GM12873 (cell line): ENCODE data around the gene PDK1.

Experiments
- TF ChIP-seq, protein P1 (sequence below): IDR thresholded peaks from 2 replicates; pipeline ENCODE4 v1.5.1; 2012; ENCODE audit warnings: low read depth, mild to moderate bottlenecking, moderate library complexity, low read length, control low read depth; ENCODE audit not compliant: insufficient read depth; ENCODE audit errors: missing control alignments

The PDK1 gene

DNA sequence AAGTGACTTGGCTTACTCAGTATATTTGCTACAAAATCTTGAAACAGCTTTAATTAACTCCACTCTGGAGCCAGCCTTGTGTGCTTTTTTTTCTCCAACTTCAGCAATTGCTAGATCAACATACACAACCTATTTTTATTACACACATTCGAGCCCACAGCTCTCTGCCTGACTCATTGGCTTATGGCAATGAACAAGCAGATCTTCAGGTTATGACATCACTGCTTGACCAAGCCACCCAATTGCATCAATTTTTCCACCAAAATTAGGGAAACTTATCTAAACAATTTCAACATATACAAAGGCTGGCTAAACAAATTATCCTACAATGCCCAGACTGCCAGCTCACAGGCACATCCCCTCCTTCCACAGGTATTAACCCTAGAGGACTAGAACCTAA, 39.6 kb upstream of the PDK1 start:
- TF ChIP-seq, protein P1, sequence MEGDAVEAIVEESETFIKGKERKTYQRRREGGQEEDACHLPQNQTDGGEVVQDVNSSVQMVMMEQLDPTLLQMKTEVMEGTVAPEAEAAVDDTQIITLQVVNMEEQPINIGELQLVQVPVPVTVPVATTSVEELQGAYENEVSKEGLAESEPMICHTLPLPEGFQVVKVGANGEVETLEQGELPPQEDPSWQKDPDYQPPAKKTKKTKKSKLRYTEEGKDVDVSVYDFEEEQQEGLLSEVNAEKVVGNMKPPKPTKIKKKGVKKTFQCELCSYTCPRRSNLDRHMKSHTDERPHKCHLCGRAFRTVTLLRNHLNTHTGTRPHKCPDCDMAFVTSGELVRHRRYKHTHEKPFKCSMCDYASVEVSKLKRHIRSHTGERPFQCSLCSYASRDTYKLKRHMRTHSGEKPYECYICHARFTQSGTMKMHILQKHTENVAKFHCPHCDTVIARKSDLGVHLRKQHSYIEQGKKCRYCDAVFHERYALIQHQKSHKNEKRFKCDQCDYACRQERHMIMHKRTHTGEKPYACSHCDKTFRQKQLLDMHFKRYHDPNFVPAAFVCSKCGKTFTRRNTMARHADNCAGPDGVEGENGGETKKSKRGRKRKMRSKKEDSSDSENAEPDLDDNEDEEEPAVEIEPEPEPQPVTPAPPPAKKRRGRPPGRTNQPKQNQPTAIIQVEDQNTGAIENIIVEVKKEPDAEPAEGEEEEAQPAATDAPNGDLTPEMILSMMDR, result no peak

DNA sequence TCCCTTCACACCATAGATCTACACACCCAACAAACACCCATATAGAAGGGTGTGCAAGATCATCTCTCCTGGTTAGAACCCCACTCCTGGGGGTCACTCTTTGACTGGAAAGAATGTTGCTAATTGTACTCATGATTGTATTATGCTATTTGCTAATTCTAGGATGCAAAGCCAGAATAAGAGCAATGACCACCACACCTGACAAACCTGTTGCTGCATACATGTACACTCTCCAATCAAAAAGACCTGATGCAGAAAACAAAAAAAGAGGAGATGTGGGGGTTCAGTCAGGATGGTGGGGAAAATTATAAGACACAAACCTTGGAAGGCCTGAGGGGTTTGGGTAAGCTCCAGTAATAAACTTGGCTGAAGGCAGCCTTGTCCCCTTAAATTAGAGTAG, 36.9 kb upstream of the PDK1 start:
- TF ChIP-seq, protein P1, result no peak

DNA sequence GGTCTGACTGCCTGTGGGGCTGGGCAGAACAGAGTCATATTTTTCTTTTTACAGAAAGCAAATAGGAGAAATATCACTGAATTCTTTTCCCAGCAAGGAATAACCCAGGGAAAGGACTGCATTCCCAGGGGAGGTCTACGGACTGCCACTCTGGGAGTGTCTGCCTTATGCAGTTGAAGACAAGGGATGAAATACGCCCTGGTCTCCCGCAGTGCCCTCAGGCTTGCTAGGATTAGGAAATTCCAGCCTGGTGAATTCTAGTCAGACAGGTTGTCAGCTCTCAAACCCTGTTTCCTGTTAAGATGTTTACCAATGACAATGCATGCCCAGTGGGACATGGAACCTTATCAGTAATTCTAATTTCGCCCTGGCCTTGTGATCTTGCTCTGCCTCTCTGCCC, 30.3 kb upstream of the PDK1 start:
- TF ChIP-seq, protein P1, result no peak

DNA sequence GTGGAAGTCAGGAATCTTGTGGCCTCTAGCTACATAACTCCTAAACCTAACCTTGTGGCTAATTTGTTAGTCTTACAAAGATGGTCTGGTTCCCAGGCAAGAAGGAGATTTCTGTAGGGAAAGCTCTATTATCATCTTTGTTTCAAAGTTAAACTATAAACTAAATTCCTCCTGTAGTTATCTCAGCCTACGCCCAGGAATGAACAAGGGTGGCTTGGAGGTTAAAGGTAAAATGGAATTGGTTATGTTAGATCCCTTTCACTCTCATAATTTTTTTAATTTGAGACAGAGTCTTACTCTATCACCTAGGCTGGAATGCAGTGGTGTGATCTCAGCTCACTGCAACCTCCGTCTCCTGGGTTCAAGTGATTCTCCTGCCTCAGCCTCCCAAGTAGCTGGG, 24.6 kb upstream of the PDK1 start:
- TF ChIP-seq, protein P1, result no peak

DNA sequence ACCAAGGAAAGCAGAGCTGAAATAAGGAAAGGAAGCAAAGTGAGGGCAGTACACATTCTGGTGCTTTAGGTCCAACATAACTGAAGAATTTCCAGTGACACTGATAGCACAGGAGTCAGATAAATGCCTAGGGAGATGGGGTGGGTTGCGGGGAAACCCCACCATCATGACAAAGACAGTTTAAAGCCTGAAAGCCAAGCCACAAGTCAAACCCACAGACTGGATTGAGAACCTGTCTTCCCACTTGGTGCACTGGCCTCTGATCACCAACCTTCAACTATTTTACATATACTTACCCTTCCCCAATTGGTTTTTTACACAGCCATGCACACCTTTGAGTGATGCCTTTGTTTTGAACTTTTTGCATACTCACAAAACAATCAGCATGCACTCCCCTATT, 22.2 kb upstream of the PDK1 start:
- TF ChIP-seq, protein P1, result no peak

DNA sequence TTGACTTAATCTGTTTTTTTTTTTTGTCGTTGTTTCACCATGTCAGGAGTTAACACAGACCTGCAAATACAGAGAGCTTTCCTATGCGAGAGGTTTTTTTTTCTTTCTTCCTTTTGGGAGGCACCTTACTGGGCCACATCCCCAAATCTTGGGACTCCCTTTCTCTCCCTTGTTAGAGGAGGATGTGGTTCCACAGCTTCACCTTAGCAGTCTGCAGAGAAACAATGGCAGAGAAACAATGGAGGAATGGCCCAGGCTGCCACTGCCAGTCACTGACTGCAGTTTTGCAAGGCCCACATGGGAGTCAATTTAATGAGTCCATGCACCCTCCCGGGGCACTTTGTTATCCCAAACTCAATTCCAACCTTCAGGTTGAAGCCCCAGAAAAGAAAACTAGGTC, 20.8 kb upstream of the PDK1 start:
- TF ChIP-seq, protein P1, result no peak

DNA sequence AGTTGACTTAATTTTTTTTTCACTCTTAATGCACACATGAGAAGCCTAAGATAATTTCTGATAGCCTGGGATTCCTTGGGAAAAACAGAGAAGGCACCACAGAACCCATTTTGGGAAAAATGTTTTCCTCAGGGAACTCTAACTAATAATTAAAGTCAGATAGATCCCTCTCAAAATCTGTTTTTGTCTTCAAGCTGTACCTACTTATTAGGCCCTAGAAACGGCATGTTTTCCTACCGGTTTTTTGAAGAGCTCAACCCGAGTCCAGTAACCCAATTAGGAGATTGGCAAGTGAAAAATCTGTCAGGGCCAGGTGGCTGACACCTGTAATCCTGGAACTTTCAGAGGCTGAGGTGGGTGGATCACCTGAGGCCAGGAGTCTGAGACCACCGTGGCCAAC, 16.1 kb upstream of the PDK1 start:
- TF ChIP-seq, protein P1, result no peak
